Measurements from ENCODE around the gene GPR107.

Gene GPR107

GRCh38 chr9:130154816-130155215 is 101.1 kb downstream of the GPR107 start:
- in situ Hi-C loops (cut with MboI; ENCODE audit: low sequenced_read_pairs) = no loop called here

- in situ Hi-C loops (cut with MboI; ENCODE audit: low sequenced_read_pairs) = no loop called here
Observed at GRCh38 chr9:130155647-130156046, 101.9 kb downstream of the GPR107 start.

- in situ Hi-C loops (cut with MboI; ENCODE audit: low sequenced_read_pairs) = no loop called here
Observed at GRCh38 chr9:130156672-130157071, 103.0 kb downstream of the GPR107 start.

DNA sequence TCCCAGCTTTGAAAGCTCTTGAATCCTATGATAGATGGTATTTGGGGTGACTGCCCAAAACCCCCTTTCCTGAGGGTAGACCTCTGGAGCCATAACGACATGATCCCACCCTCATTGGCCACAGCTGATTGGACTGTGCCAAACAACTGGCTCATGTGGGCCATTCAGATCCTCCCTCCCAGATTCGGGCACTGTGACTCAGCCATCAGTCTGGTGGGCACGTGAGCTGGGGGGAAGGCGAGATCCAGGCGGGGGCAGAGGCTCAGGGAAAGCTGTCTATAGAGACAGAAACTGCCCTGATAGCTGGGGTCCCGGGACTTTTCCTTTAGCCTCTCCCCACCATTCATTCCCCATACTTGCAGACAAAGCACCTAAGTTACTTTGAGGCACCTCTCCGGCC is 103.4 kb downstream of the GPR107 start:
- in situ Hi-C loops (cut with MboI; ENCODE audit: low sequenced_read_pairs) = no loop called here

DNA sequence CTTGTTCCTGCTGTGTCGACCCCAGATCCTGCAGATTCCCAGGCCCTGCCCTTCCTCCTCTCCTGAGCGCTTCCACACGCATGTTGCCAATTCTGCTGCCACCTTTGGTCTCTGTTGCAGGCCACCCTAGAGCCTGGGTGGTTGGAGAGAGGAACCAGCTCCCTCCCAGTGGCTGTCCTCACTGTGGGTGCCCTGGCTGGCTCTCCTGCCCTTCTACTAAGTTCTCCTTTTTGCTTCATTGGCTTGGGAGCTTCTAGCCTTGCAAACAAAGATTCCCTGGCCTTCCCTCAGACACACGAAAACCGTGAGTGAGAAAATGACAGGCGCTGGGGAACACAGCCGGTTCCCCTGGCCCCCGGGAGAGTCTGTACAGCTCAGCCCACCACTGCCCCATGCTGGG is 104.3 kb downstream of the GPR107 start:
- in situ Hi-C loops (cut with MboI; ENCODE audit: low sequenced_read_pairs) = no loop called here

DNA sequence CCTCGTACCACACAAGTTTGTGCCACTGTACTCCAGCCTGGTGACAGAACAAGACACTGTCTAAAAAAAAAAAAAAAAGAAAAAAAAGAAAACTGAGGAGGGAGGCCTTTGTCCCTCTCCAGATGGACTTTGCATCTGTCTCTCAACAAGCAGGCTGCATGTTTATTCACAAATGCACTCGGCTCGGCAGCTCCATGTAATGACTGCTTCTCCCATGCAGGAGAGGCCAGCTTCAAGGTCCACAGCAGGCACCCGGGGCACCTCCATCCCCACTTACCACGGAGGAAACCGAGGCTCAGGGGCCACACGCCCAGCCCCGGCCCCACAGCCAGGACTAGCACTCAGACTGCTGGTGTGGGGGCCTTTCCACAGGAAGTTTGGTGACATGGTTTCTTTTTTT is 105.4 kb downstream of the GPR107 start:
- in situ Hi-C loops (cut with MboI; ENCODE audit: low sequenced_read_pairs) = no loop called here

DNA sequence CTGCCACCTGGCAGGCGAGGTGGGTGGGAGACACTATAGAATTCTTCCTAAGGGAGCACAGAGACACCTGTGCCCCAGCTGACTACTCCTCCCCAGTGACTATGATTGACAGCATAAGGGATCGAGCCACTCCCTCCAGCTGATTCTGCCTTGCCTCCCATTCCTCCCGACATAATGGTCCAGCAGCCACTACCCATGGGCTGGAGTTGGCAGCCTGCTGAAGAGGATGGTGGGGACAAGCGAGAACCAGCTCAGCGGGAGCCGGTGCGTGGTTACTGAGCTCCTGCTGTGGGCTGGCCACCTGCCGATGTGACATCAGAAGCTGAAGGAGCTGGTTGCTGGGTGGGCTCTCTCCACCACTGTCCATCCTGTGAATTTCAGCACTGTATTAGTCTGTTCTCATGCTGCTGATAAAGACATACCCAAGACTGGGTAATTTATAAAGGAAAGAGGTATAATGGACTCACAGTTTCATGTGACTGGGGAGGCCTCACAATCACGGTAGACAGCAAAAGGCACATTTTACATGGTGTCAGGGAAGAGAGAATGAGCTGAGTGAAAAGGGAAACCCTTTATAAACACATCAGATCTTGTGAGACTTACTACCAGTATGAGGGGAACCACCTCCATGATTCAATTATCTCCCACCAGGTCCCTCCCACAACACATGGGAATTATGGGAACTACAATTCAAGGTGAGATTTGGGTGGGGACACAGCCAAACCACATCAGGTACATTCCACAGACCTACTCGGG is 106.4 kb downstream of the GPR107 start:
- in situ Hi-C loops (cut with MboI; ENCODE audit: low sequenced_read_pairs) = no loop called here

GRCh38 chr9:130160862-130161470 is 107.3 kb downstream of the GPR107 start:
- in situ Hi-C loops (cut with MboI; ENCODE audit: low sequenced_read_pairs) = no loop called here

- in situ Hi-C loops (cut with MboI; ENCODE audit: low sequenced_read_pairs) = no loop called here
Observed at GRCh38 chr9:130165579-130165978, 111.9 kb downstream of the GPR107 start.

DNA sequence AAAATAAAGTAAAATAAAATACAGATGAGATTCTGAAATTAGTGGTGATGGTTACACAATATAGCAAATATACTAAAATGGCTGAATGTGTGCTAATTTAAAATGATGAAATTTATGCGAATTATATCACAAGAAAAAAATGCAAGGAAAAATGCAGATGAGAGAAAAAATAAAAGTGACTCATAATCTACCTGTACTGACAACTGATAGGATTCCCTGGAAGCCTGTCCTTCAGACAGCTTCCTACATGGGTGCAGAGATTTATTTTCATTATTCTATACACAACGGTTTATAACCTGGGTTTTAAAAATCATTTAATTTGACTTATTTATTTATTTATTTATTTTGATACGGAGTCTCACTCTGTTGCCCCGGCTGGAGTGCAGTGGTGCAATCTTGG is 112.7 kb downstream of the GPR107 start:
- in situ Hi-C loops (cut with MboI; ENCODE audit: low sequenced_read_pairs) = no loop called here

GRCh38 chr9:130167927-130168326 is 114.2 kb downstream of the GPR107 start:
- in situ Hi-C loops (cut with MboI; ENCODE audit: low sequenced_read_pairs) = no loop called here

DNA sequence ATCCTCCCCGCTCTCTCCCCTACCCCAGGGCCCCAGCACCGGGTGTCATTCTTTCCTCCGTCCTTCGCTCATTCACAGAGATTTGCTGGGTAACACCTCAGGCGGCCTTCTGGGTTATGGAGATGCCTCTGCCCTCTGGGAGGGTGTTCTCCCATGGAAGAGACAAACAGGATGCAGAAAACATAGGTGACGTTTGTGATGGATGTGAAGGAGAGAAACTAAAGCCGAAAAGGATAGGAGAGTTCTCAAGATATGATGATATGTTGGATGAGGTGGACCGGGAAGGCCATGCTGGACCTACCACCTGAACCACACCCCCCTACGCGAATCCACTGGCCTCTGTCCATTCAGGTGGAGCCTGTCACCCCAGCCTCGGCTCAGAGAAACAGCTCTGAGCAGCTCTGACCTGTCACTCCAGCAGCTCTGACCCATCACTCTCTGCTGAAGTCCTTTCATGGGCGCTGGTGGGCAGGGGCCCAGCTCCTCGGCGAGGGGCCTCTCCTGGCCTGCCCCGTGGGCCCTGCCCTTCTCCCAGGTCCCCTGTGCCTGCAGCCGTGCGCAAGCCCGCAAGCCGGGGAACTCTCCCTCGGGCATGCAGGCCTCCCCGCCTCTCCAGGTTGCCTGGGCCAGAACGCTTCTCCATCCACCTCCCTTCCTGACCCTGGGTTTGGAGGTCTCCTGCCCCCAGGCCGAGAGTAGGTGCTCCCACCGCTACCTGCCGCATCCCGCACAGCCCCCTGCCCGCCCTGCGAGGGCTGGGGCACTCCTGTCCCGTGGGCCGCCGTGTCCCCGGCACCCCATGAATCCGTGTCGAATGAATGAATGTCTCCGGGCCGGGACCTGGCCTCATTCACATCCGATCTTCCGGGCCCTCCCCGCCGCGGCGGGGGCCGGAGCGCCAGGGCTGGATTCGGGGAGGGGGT is 117.8 kb downstream of the GPR107 start:
- in situ Hi-C loops (cut with MboI; ENCODE audit: low sequenced_read_pairs) = no loop called here

- in situ Hi-C loops (cut with MboI; ENCODE audit: low sequenced_read_pairs) = no loop called here
Observed at GRCh38 chr9:130172161-130172857, 118.6 kb downstream of the GPR107 start, which contains the start of gene NCS1. Gene NCS1, plus strand, starts transcription at chr9:130172404. Its CDS starts 260 bp downstream, at chr9:130172664.

DNA sequence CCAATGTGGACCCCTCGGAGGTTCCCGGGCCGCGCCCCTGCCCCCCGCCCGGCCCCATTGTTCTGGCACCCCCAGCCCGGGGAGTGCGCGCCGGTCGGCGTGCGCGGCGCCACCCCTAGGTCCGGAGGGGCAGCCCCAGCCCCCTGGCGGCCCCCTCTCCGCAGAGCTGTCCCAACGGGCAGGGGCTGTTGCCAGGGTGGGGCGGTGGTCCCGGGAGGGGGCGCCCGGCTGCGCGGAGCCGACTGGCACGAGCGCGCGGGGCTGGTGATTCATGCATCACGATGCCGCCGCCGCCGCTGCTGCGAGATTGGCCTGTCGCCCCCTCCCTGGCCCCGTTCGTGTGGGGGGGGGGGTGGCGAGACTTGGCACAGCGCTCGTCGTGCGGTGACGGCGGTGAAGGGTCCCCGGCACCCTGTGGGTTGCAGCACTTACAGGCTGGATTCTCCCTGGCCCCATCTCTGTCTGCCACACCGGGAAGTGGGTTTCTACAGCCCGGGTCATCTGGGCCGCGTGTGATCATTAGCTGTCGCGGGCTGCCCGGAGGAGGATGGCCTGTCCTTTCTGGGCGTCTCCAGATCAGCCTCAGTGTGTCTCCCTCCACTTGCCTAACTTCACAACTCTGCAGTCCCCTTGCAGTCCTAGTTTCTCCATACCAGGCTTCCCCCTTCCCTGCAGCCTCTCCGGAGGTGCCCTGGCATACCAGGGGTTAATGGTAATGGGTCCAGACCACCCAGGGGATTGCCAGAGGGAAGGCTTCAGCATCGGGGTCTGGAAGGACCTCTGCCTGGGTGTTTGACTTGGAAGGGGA is 119.4 kb downstream of the GPR107 start:
- in situ Hi-C loops (cut with MboI; ENCODE audit: low sequenced_read_pairs) = no loop called here

- in situ Hi-C loops (cut with MboI; ENCODE audit: low sequenced_read_pairs) = no loop called here
Observed at GRCh38 chr9:130173666-130173983, 119.9 kb downstream of the GPR107 start.

DNA sequence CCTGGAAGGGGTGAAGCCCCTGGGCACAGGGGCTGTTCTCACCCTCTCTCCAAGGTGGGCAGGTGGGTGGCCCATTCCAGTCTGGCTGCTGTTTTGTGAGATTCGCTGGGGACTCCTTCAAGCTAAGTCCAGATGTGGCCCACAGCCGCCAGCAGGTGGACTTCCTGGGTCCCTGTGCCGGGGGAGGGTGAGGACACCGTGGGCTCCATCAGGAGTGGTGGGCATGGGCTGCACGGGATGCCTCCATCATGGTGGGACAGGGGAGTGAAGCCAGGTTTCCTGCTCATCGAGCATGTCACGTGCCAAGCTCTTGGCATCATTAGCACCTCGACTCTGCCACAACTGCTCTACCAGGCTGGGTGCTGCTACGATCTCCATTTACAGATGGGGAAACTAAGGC is 120.3 kb downstream of the GPR107 start:
- in situ Hi-C loops (cut with MboI; ENCODE audit: low sequenced_read_pairs) = no loop called here

- in situ Hi-C loops (cut with MboI; ENCODE audit: low sequenced_read_pairs) = no loop called here
Observed at GRCh38 chr9:130174920-130175321, 121.2 kb downstream of the GPR107 start.

GRCh38 chr9:130175355-130175754 is 121.6 kb downstream of the GPR107 start:
- in situ Hi-C loops (cut with MboI; ENCODE audit: low sequenced_read_pairs) = no loop called here

GRCh38 chr9:130176760-130177159 is 123.1 kb downstream of the GPR107 start:
- in situ Hi-C loops (cut with MboI; ENCODE audit: low sequenced_read_pairs) = no loop called here
